Endothelial cell of umbilical vein (primary cell): ENCODE results near the gene ME3. TPM values are rescaled to one million over a fixed set of nuclear protein-coding genes. Genes with fewer than 3 reads are reported as not detected.

Experiments
- BruUV-seq: library from RNA; stranded (reverse); fragments of 400-500 nt; replicated peaks from 2 replicates; lab custom pipeline; 2021; lab: Mats Ljungman, UMichigan
- CTCF ChIA-PET: fragments of 300-600, 350-600 bp; sonication (Branson Sonifier 250); formaldehyde crosslinking; loops from one replicate; lab custom pipeline; 2021; ENCODE audit warnings: antibody characterized with exemption, inconsistent platforms; lab: Charles Lee
- POLR2A ChIA-PET: fragments of 300-600, 350-600 bp; sonication (Branson Sonifier 250); formaldehyde crosslinking; loops from one replicate; lab custom pipeline; 2021; ENCODE audit warnings: antibody characterized with exemption, inconsistent platforms; lab: Charles Lee
- DNase-seq: peaks from one replicate; pipeline ENCODE4 v3.0.0-alpha.2; 2011; ENCODE audit warnings: low read depth, low spot score
- FAIRE-seq: peaks from 2 replicates; lab custom pipeline; 2011; peaks lifted over from hg19 to GRCh38; lab: Jason Lieb, UNC
- H2AFZ ChIP-seq: 2 replicates; pipeline ENCODE4 v1.6.0; 2012; ENCODE audit warnings: low read depth, low read length, control low read depth, inconsistent platforms
- H3K27ac ChIP-seq: 2 replicates; pipeline ENCODE4 v1.5.1; 2011; ENCODE audit warnings: low read depth, mild to moderate bottlenecking, control low read depth, low read length, moderate library complexity; ENCODE audit not compliant: insufficient read depth
- H3K27me3 ChIP-seq, 2 experiments: 2 replicates each; pipeline versions ENCODE4 v1.6.0 to v1.6.1; 2011; ENCODE audit warnings: low read length in 2 of 2, mixed read lengths in 1 of 2; ENCODE audit not compliant: control insufficient read depth in 2 of 2, insufficient read depth in 2 of 2
- H3K36me3 ChIP-seq, 2 experiments: 2 replicates in 1 of 2; 3 replicates in 1 of 2; pipeline ENCODE4 v1.5.1; 2011; ENCODE audit warnings: low read length in 2 of 2, mild to moderate bottlenecking in 1 of 2, moderate library complexity in 1 of 2; ENCODE audit not compliant: control insufficient read depth in 2 of 2, insufficient read depth in 2 of 2; ENCODE audit errors: extremely low read depth in 1 of 2
- H3K4me1 ChIP-seq: 3 replicates; pipeline ENCODE4 v1.5.1; 2011; ENCODE audit warnings: mild to moderate bottlenecking, low read length; ENCODE audit not compliant: control insufficient read depth, insufficient read depth; ENCODE audit errors: extremely low read depth
- H3K4me2 ChIP-seq: 2 replicates; pipeline ENCODE4 v1.6.1; 2011; ENCODE audit warnings: low read length, control low read depth, mixed read lengths; ENCODE audit not compliant: insufficient read depth
- H3K4me3 ChIP-seq, 3 experiments: fragments of 200-600 bp in 1 of 3; sonication (generic), shearing (Covaris generic) in 1 of 3; replicated peaks in 1 of 3; 2 replicates each; pipeline ENCODE4 v1.5.1; 2011 to 2016; ENCODE audit warnings: control low read depth in 3 of 3, low read length in 3 of 3, mild to moderate bottlenecking in 2 of 3, inconsistent platforms in 1 of 3, low read depth in 1 of 3, moderate library complexity in 1 of 3; ENCODE audit not compliant: insufficient read depth in 1 of 3
- H3K79me2 ChIP-seq: 2 replicates; pipeline ENCODE4 v1.6.0; 2012; ENCODE audit warnings: low read length, inconsistent platforms; ENCODE audit not compliant: control insufficient read depth, insufficient read depth
- H3K9ac ChIP-seq: replicated peaks from 2 replicates; pipeline ENCODE3; 2011; ENCODE audit warnings: low read length, control low read depth; ENCODE audit not compliant: insufficient read depth; ENCODE audit errors: extremely low read depth
- H3K9me1 ChIP-seq: replicated peaks from 3 replicates; pipeline ENCODE4 v1.6.0; 2011; ENCODE audit warnings: mild to moderate bottlenecking, low read length; ENCODE audit not compliant: control insufficient read depth, insufficient read depth; ENCODE audit errors: extremely low read depth
- H3K9me3 ChIP-seq: replicated peaks from 2 replicates; pipeline ENCODE4 v1.5.1; 2012; ENCODE audit warnings: low read length, inconsistent platforms; ENCODE audit not compliant: control insufficient read depth, insufficient read depth
- H4K20me1 ChIP-seq: replicated peaks from 2 replicates; pipeline ENCODE3; 2011; ENCODE audit warnings: mild to moderate bottlenecking, low read length; ENCODE audit not compliant: control insufficient read depth, insufficient read depth; ENCODE audit errors: extremely low read depth
- CTCF ChIP-seq, 2 donors: IDR thresholded peaks; 1 replicate in 1 of 2; 2 replicates in 1 of 2; pipeline ENCODE4 v1.5.1; 2011; ENCODE audit warnings: low read length in 2 of 2, mild to moderate bottlenecking in 2 of 2, moderate library complexity in 2 of 2, control low read depth in 1 of 2, inconsistent platforms in 1 of 2, low read depth in 1 of 2; ENCODE audit not compliant: insufficient read depth in 1 of 2; ENCODE audit errors: extremely low read depth in 1 of 2
- EZH2 ChIP-seq: IDR thresholded peaks from 2 replicates; pipeline ENCODE4 v1.6.1; 2012; ENCODE audit warnings: borderline replicate concordance, low read depth, mild to moderate bottlenecking, moderate library complexity, low read length, inconsistent platforms; ENCODE audit not compliant: severe bottlenecking
- FOS ChIP-seq: IDR thresholded peaks from 2 replicates; pipeline ENCODE4 v1.6.1; 2011; ENCODE audit warnings: mild to moderate bottlenecking, low read length, moderate library complexity, borderline replicate concordance; ENCODE audit not compliant: insufficient read depth
- GATA2 ChIP-seq: IDR thresholded peaks from 2 replicates; pipeline ENCODE4 v1.7.0; 2011; ENCODE audit warnings: low read depth, mild to moderate bottlenecking, moderate library complexity, mixed read lengths, low read length; ENCODE audit not compliant: insufficient read length, insufficient read depth
- JUN ChIP-seq: IDR thresholded peaks from 2 replicates; pipeline ENCODE4 v1.6.1; 2011; ENCODE audit warnings: borderline replicate concordance, low read depth; ENCODE audit not compliant: insufficient read length, insufficient read depth
- MAX ChIP-seq: IDR thresholded peaks from 2 replicates; pipeline ENCODE4 v1.6.1; 2011; ENCODE audit not compliant: insufficient read depth, insufficient read length
- POLR2A ChIP-seq: IDR thresholded peaks from 2 replicates; pipeline ENCODE4 v1.6.1; 2012; ENCODE audit warnings: low read depth, mild to moderate bottlenecking, control low read depth, low read length
- POLR2AphosphoS5 ChIP-seq: IDR thresholded peaks from 2 replicates; pipeline ENCODE4 v1.6.1; 2012; ENCODE audit warnings: low read depth, mild to moderate bottlenecking, control low read depth, low read length, moderate library complexity; ENCODE audit not compliant: insufficient read depth
- dilution Hi-C: fragments of 300-500 bp; cut with MboI; formaldehyde crosslinking; loops from one replicate; pipeline ENCODE4 v1.15.0; 2019; ENCODE audit warnings: low sequenced_read_pairs; ENCODE audit not compliant: extremely low pct_ligation_motif_present
- intact Hi-C: fragments of 100-400 bp; cut with micrococcal nuclease; formaldehyde crosslinking; loops from one replicate; pipeline ENCODE4 v1.10.0; 2022
- polyA plus RNA-seq, 4 experiments: library from polyadenylated mRNA; depleted of rRNA in 3 of 4; stranded (reverse) in 3 of 4; unstranded in 1 of 4; fragments of >200 nt; gene quantifications; 2 replicates each; pipeline versions ENCODE4 v1.2.1 to v1.2.3, GENCODE V29; 2011 to 2012; ENCODE audit warnings: missing spikeins in 1 of 4
- total RNA-seq: library from RNA; stranded (reverse); gene quantifications from 2 replicates; pipeline ENCODE4 v1.2.3, GENCODE V29; 2021

The ME3 gene
- total and polyA plus RNA-seq, 2 donors (not counting 3 experiments of a cell fraction or from before 2014, with no cell fraction given): 26.9 to 30.4 TPM

- ChIA-PET POLR2A (no interaction called here), CTCF (interaction anchor here (2.3 kb wide), 1 partner anchor 94 kb away, joined by 12 read pairs; no protein-coding TSS in a partner anchor)
- Histone ChIP-seq H4K20me1 (no peaks in the 10 kb centered on the region), H3K79me2 (no peaks in the 10 kb centered on the region), H3K36me3 (no peaks in the 10 kb centered on the region), H2AFZ (no peak overlapping the region), H3K9me3 (no peaks in the 10 kb centered on the region), H3K4me2 (no peak overlapping the region), H3K9ac (no peak overlapping the region), H3K4me1 (peaks cover 56% of the 10 kb centered on the region), H3K9me1 (no peaks in the 10 kb centered on the region), H3K27me3 (no peaks in the 10 kb centered on the region), H3K4me3 (no peak overlapping the region), H3K27ac (no peak overlapping the region)
- BruUV-seq: no TSS peak
- dilution Hi-C loops (no loop called here), intact Hi-C loops (loop anchor here (2.0 kb wide), 2 partner anchors 65 to 93 kb away; no protein-coding TSS in a partner anchor)
- DNase-seq (no peak), FAIRE-seq (no peak)
- TF ChIP-seq FOS: no peak
- no peak for TF ChIP-seq MAX
- no peak for TF ChIP-seq EZH2
- TF ChIP-seq CTCF (IDR thresholded peaks at IDR 0.05; ENCODE audit: extremely low read depth in 1 of 2, insufficient read depth in 1 of 2, low read depth in 1 of 2, low read length in 2 of 2): no peak
- TF ChIP-seq GATA2: no peak
- TF ChIP-seq JUN: no peak
- TF ChIP-seq POLR2AphosphoS5: no peak
- no peak for TF ChIP-seq POLR2A
Measured at GRCh38 chr11:86513746-86514373, 158.6 kb downstream of the ME3 start.
